SU-DHL-6 (cell line): ENCODE measurements around the gene ASB2.
A peak's percentile ranks its signal among the peaks of the same experiment; 100 is the strongest.

Experiments
- H2AFZ ChIP-seq: fragments of 200-600 bp; sonication (generic); 2 replicates; pipeline ENCODE4 v1.6.1; 2014; ENCODE audit warnings: low read depth, mild to moderate bottlenecking, moderate library complexity, mixed read lengths, antibody characterized with exemption, low read length; ENCODE audit not compliant: severe bottlenecking
- H3F3A ChIP-seq: fragments of 200-600 bp; shearing (Covaris generic); 2 replicates; pipeline ENCODE4 v1.6.0; 2016; ENCODE audit warnings: antibody characterized with exemption, mild to moderate bottlenecking; ENCODE audit not compliant: insufficient read depth
- H3K27ac ChIP-seq: fragments of 200-600 bp; sonication (generic); 2 replicates; pipeline ENCODE4 v1.5.1; 2016; ENCODE audit warnings: low read depth, mild to moderate bottlenecking, low read length, moderate library complexity, mixed read lengths
- H3K27me3 ChIP-seq: fragments of 200-600 bp; sonication (generic), shearing (Covaris generic); 2 replicates; pipeline ENCODE4 v1.6.0; 2014; ENCODE audit warnings: mild to moderate bottlenecking, low read length
- H3K36me3 ChIP-seq: fragments of 200-600 bp; sonication (generic); 2 replicates; pipeline ENCODE4 v1.6.1; 2014; ENCODE audit warnings: mild to moderate bottlenecking, low read length, mixed read lengths
- H3K4me2 ChIP-seq: fragments of 300-600, 200-600 bp; shearing (Covaris generic), sonication (generic); 2 replicates; pipeline ENCODE4 v1.6.0; 2014; ENCODE audit warnings: low read length, low read depth, mild to moderate bottlenecking; ENCODE audit not compliant: poor library complexity, severe bottlenecking
- H3K4me3 ChIP-seq: fragments of 200-600 bp; sonication (generic); 2 replicates; pipeline ENCODE4 v1.5.1; 2014; ENCODE audit warnings: antibody characterized with exemption, low read length, mild to moderate bottlenecking, mixed read lengths; ENCODE audit not compliant: insufficient read depth, poor library complexity, severe bottlenecking
- H3K79me2 ChIP-seq: fragments of 200-600 bp; sonication (generic); 2 replicates; pipeline ENCODE4 v1.6.1; 2014; ENCODE audit warnings: mild to moderate bottlenecking, low read length, moderate library complexity; ENCODE audit not compliant: insufficient read depth
- H3K9ac ChIP-seq: fragments of 200-600 bp; sonication (generic); 2 replicates; pipeline ENCODE4 v1.7.0; 2014; ENCODE audit warnings: mild to moderate bottlenecking, low read length
- H3K9me2 ChIP-seq: fragments of 200-600 bp; sonication (generic); replicated peaks from 2 replicates; pipeline ENCODE4 v1.6.1; 2014; ENCODE audit warnings: low read length; ENCODE audit not compliant: insufficient read depth
- H3K9me3 ChIP-seq: fragments of 200-600 bp; sonication (generic); 2 replicates; pipeline ENCODE4 v1.6.1; 2014; ENCODE audit warnings: low read length, mixed read lengths; ENCODE audit not compliant: insufficient read depth
- H4K20me1 ChIP-seq: fragments of 200-600 bp; sonication (generic); 2 replicates; pipeline ENCODE4 v1.6.1; 2014; ENCODE audit warnings: low read depth, mild to moderate bottlenecking, antibody characterized with exemption, low read length, moderate library complexity, mixed read lengths
- EZH2phosphoT487 ChIP-seq: fragments of 200-600 bp; sonication (generic), shearing (Covaris generic); conservative IDR thresholded peaks from 2 replicates; pipeline ENCODE4 v1.6.1; 2018; ENCODE audit warnings: mild to moderate bottlenecking, antibody characterized with exemption, low read length, moderate library complexity, mixed read lengths
- TF ChIP-seq, protein P1 (sequence below): fragments of 200-600 bp; sonication (generic); IDR thresholded peaks from one replicate; pipeline ENCODE4 v1.5.1; 2017; ENCODE audit warnings: antibody characterized with exemption, mild to moderate bottlenecking, low read length, moderate library complexity; ENCODE audit not compliant: insufficient read depth, poor library complexity, severe bottlenecking

The ASB2 gene

DNA sequence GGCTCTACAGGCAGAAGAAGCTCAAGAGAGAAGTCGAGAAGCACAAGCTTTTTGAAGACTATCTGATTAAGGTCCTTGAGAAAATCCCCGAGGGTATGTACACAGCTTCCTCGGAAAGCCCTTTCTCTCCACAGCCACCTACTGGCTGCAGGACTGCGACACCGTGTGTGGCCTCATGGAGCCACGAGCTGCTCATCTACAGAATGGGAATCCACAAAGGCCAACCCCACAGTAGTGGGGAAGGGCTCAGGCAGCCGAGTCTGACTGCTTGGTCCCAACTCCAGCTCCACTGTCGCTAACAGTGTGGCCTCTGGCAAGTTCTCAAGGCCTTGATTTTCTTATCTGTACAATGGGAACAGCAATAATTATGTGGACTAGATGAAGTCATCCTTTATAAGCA is 23.2 kb upstream of the ASB2 start:
- no peaks in the 10 kb centered on the region for H3K9me3 ChIP-seq
- no peaks in the 10 kb centered on the region for H3K27me3 ChIP-seq
- no peaks in the 10 kb centered on the region for H4K20me1 ChIP-seq
- H3K9ac ChIP-seq = peak overlapping the region; percentile 9; the same call in 1 of the 2 replicates
- H3K27ac ChIP-seq = no peak overlapping the region
- no peak overlapping the region for H3K4me2 ChIP-seq
- no peak overlapping the region for H2AFZ ChIP-seq
- no peak overlapping the region for H3K4me3 ChIP-seq
- TF ChIP-seq EZH2phosphoT487 = no peak
- TF ChIP-seq, protein P1, sequence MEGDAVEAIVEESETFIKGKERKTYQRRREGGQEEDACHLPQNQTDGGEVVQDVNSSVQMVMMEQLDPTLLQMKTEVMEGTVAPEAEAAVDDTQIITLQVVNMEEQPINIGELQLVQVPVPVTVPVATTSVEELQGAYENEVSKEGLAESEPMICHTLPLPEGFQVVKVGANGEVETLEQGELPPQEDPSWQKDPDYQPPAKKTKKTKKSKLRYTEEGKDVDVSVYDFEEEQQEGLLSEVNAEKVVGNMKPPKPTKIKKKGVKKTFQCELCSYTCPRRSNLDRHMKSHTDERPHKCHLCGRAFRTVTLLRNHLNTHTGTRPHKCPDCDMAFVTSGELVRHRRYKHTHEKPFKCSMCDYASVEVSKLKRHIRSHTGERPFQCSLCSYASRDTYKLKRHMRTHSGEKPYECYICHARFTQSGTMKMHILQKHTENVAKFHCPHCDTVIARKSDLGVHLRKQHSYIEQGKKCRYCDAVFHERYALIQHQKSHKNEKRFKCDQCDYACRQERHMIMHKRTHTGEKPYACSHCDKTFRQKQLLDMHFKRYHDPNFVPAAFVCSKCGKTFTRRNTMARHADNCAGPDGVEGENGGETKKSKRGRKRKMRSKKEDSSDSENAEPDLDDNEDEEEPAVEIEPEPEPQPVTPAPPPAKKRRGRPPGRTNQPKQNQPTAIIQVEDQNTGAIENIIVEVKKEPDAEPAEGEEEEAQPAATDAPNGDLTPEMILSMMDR = no peak
- no peaks in the 10 kb centered on the region for H3F3A ChIP-seq
- no peaks in the 10 kb centered on the region for H3K79me2 ChIP-seq
- no peaks in the 10 kb centered on the region for H3K9me2 ChIP-seq
- no peaks in the 10 kb centered on the region for H3K36me3 ChIP-seq

DNA sequence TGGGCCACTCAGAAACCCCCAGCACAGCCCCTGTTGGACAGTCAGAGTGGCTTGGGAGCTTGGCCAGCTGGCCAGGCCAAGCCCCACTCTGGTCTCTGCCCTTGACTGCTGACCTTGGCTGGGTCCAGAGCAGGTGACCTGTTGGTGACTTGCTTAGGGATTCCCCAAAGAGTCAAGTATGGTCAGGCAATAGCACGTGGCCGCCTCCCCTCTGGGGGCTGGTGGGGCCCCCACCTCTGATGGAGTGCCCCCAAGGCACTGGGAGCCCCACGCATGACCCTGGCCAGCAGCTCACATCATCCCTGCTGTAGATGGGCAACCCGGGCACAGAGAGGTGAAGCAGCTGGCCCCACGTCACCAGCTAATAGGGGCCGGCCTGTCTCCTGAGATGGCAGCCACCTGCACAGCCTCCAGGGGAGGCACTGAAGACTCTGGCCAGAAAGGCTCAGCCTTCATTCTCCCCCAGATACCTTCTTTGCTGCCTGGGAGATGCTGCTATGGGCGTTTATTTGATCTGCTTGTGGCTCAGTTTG is 22.6 kb upstream of the ASB2 start:
- Histone ChIP-seq H2AFZ (no peak overlapping the region), H3F3A (no peaks in the 10 kb centered on the region), H3K27ac (no peak overlapping the region), H3K9me3 (no peaks in the 10 kb centered on the region), H4K20me1 (no peaks in the 10 kb centered on the region), H3K79me2 (no peaks in the 10 kb centered on the region), H3K4me2 (no peak overlapping the region), H3K36me3 (no peaks in the 10 kb centered on the region), H3K4me3 (no peak overlapping the region), H3K27me3 (no peaks in the 10 kb centered on the region), H3K9ac (peak overlapping the region; percentile 9; the same call in 1 of the 2 replicates), H3K9me2 (no peaks in the 10 kb centered on the region)
- TF ChIP-seq, protein P1 = no peak
- no peak for TF ChIP-seq EZH2phosphoT487

DNA sequence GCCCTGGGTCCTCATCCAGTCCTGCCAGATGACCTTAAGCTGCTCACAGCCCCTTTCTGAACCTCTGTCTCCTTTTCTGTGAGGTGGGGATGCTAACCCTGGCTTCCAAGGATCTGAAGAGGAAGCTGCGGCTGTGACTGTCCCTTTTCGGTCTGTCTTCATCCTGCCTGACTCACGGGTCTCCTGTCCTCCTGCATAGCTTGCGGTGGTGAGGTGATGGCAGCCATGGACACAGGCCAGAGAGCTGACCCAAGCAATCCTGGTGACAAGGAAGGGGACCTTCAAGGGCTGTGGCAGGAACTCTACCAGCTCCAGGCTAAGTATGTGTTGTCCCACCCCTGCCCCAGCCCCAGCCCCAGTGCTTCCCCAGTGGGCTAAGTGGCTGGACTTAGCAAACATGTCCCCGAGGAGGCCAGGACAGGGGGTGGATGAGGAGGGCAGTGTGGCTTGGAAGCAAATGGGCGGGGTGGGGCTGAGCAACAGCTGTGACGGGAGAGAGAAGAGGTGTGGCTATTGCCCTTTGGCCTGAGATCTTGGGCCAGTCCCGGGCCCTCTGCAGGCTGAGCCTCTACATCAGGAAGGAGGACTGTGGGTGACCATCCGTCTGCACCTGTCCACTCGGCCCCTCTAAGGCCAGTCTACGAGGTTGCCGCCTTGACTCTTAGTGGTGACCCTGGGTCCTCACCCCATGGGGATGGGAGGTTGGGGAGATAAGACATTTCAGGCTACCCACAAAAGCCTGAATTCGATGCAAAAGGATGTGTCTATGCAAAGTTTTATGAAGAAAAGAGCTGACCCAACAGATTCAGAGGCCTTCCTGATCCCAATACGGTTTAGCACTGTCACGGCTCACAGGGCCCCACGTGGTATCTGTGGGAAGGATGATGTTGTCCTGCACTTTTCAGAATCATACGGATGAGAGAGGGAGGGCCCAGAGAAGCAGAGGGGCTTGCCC is 21.8 kb upstream of the ASB2 start:
- TF ChIP-seq, protein P1 = no peak
- TF ChIP-seq EZH2phosphoT487 = no peak
- H3K27ac ChIP-seq = no peak overlapping the region
- H3K4me2 ChIP-seq = no peak overlapping the region
- no peak overlapping the region for H2AFZ ChIP-seq
- H3K27me3 ChIP-seq = no peaks in the 10 kb centered on the region
- H3K36me3 ChIP-seq = no peaks in the 10 kb centered on the region
- H3K9ac ChIP-seq = no peak overlapping the region
- no peaks in the 10 kb centered on the region for H3F3A ChIP-seq
- no peaks in the 10 kb centered on the region for H3K9me3 ChIP-seq
- no peaks in the 10 kb centered on the region for H3K79me2 ChIP-seq
- no peaks in the 10 kb centered on the region for H4K20me1 ChIP-seq
- no peaks in the 10 kb centered on the region for H3K9me2 ChIP-seq
- no peak overlapping the region for H3K4me3 ChIP-seq
